ENCODE results near the gene CDH16.
"Not testable (repeated sequence)": the region's sequence is repeated elsewhere in the genome, so short reads cannot be mapped to it uniquely, and the experiment has no call there.

CDH16 gene, protein sequence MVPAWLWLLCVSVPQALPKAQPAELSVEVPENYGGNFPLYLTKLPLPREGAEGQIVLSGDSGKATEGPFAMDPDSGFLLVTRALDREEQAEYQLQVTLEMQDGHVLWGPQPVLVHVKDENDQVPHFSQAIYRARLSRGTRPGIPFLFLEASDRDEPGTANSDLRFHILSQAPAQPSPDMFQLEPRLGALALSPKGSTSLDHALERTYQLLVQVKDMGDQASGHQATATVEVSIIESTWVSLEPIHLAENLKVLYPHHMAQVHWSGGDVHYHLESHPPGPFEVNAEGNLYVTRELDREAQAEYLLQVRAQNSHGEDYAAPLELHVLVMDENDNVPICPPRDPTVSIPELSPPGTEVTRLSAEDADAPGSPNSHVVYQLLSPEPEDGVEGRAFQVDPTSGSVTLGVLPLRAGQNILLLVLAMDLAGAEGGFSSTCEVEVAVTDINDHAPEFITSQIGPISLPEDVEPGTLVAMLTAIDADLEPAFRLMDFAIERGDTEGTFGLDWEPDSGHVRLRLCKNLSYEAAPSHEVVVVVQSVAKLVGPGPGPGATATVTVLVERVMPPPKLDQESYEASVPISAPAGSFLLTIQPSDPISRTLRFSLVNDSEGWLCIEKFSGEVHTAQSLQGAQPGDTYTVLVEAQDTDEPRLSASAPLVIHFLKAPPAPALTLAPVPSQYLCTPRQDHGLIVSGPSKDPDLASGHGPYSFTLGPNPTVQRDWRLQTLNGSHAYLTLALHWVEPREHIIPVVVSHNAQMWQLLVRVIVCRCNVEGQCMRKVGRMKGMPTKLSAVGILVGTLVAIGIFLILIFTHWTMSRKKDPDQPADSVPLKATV

DNA sequence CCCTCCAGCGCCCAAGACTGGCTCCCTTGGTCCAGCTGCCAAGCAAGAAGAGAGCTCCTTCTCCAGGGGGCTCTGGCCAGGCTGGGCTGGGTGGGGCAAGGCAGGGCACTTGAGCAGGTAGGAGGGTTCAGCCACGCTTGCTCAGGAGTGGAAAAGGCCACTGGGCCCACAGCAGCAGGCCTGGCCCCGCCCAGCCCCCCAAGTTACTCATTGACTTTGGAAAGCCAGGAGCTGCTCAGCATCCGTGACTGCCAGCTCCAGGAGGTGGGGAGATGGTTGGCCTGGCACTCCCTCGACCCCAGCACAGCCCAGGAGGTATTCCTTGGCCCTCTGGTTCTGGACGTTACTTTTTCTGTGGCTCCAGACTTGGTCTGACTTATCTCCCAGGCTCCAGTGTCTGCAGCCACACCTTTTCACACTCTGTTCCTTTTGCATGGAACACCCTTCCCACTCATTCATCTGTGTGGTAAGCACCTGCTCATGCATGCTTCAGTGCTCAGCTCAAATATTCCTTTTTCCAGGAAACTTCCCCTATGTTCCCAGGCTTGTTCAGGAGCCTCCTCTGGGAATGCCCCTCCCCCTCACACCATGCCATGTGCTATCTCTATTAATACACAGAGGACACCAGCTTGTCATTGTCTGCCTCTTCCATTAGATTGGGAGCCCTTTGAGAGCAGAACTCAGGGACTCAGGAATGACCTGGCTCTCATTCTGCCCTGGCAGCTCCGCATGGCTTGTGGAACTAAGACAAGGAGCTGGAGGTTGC lies at the start of gene CDH16:
Gene CDH16, minus strand, starts transcription at position 83 of the 766 bp plus-strand sequence. CDS start 820 bp downstream, outside the sequence.
- DNase-seq, result no peak

DNA sequence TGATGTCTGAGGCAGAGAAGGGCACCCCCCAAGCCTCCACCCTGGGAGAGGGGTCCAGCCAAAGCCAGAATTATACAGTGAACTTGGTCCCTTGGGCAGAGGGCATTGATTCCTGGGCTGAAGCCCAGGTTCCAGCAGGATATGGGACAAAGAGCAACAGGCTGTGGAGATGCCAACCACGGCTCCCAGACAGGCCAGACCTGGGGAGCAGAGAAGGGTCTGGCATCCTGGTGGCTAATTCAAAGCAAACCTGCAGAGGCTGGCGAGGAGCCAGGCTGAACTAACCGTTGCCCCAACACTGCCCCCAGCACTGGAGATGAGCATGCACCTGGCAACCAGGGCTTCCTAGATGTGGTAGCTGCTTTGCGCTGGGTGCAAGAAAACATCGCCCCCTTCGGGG lies 45.4 kb upstream of the CDH16 start:
- DNase-seq, result no peak

DNA sequence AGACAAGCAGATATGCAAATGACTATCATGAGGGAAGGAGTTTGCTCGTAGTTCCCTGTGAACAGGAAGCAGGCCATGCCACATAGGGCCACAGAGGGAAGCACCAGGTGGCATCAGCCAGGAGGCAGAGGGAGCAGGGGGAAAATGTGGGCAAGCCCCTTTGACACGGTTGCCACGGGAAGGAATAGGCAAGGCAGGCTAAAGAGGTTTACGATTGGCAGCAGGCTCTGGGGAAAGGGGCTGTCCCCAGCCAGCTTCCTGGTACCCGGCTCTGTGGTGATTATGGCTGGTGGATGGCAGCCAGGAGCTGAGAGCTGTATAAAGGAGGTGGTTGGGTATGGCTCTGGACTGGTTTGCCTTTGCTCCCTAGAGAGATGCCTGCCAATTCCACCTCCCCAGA lies 43.2 kb upstream of the CDH16 start:
- no peak for DNase-seq

DNA sequence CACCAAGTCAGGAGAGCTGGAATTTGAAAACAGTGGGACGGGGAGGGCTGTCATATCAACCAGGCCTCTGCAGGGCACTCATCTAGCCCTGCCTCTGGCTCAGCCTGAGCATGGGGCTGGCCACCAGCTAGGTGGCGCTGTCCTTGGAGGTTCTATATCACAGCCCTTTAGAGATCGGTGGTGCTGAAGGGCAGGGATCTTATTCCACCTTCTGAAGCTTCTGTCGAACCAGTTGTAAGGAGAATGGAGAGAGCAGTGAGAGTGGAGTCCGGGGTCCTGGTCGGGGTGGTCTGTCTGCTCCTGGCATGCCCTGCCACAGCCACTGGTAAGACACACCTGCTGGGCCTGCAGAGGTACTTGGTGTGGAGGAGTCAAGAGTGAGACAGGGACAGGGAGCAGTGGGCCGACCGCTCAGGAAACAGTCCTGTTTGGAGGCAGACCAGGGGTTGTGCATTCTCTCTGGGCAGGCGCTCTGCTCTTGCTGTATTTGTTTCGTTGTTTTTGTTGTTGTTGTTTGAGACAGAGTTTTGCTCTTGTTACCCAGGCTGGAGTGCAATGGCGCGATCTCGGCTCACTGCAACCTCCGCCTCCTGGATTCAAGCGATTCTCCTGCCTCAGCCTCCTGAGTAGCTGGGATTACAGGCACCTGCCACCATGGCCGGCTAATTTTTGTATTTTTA lies 42.5 kb upstream of the CDH16 start, which contains the start of gene CES3:
Gene CES3, plus strand, starts transcription at position 202 of the 680 bp plus-strand sequence. Its CDS starts 42 bp downstream, at position 244.
- DNase-seq, result peak; percentile 60

DNA sequence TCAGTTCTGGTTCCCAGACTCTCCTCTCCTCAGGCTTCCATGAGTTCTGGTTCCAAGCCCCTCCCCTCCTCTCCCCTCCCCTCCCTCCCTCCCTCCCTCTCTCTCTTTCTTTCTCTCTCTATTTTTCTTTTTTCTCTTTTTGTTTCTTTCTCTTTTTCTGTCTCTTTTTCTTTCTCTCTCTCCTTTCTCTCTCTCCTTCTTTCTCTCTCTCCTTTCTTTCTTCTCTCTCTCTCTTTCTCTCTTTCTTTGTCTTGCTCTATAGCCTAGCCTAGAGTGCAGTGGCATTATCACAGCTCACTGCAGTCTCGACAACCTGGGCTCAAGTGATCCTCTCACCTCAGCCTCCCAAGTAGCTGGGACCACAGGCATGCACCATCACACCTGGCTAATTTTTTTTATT lies 41.6 kb upstream of the CDH16 start:
- no peak for DNase-seq

DNA sequence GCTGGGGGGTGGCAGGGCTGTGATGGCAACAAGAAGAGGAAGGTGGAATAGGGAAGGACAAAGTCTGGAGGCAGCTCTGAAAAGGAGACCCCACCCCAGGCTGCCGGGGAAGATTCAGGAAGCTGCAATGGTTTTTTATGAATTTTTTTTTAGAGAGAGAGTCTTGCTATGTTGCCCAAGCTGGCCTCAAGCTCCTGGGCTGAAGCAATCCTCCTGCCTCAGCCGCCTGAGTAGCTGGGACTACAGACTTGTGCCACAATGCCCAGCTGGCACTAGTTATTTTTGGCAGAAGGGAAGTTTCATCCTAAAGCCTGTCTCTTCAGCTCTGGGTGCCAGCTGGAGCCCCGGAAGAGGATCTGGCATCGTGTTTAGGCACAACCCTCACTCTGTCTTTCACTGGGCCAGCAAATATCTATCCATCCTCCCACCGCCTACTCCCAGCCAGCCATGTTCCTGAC lies 41.0 kb upstream of the CDH16 start:
- no peak for DNase-seq

DNA sequence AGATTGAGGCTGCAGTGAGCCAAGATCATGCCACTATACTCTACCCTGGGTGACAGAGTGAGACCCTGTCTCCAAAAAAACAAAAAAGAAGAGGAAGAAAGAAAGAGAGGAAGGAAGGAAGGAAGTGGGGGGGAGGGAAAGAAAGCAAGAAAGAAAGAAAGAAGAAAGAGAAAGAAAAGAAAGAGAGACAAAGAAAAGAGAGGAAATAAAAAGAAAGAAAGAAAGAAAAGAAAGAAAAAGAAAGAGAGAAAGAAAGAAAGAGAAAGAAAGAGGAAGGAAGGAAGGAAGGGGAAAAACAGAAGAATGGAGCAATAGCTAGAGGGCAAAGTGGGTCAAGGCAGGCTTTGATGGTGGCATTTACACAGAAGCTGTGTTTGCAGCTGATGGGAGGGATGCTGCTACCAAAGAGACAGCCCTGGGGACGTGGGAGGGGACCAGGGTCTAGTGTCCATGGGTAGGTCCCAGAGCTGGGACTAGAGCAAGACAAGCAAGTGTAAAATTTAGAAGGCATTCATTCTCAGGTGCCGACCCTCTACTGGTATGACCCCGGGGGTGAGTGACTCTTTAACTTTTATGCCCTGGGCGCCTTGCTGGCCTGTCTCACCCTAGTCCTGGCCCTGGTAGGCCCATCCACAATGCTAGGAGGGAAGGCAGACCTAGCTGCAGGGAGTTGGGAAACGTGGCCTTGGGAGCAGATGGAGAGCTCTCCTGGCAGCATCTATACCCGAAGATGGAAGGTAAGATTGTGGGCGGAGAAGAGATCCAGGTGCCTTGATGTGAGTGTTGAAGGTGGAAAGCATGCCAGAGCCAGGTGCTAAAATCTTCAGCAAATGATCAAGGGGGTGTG lies 40.4 kb upstream of the CDH16 start:
- DNase-seq, result no peak

DNA sequence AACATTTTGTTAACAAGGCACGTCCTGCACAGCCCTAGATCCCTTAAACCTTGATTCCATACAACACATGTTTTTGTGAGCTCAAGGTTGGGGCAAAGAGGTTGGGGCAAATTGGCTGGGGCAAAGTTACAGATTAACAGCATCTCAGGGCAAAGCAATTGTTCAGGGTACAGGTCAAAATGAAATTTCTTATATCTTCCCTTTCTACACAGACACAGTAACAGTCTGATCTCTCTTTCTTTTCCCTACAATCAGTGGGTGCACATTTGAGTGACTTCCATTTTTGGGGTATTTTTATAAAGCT lies 37.4 kb upstream of the CDH16 start:
- not testable (repeated sequence) for DNase-seq

DNA sequence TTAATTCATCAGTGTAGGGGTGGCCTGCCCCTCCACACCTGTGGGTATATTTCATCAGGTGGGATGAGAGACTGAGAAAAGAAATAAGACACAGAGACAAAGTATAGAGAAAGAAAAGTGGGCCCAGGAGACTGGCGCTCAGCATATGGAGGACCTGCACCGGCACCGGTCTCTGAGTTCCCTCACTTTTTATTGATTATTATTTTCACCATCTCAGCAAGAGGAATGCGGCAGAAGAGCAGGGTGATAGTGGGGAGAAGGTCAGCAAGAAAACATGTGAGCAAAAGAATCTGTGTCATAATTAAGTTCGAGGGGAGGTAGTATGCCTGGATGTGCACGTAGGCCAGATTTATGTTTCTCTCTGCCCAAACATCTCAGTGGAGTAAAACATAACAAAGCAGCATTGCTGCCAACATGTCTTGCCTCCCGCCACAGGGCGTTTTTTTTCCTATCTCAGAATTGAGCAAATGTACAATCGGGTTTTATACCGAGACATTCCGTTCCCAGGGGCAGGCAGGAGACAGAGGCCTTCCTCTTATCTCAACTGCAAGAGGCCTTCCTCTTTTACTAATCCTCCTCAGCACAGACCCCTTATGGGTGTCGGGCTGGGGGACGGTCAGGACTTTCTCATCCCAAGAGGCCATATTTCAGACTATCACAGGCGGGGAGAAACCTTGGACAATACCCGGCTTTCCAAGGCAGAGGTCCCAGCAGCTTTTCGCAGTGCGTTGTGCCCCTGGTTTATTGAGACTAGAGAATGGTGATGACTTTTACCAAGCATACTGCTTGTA lies 36.9 kb upstream of the CDH16 start:
- not testable (repeated sequence) for DNase-seq

DNA sequence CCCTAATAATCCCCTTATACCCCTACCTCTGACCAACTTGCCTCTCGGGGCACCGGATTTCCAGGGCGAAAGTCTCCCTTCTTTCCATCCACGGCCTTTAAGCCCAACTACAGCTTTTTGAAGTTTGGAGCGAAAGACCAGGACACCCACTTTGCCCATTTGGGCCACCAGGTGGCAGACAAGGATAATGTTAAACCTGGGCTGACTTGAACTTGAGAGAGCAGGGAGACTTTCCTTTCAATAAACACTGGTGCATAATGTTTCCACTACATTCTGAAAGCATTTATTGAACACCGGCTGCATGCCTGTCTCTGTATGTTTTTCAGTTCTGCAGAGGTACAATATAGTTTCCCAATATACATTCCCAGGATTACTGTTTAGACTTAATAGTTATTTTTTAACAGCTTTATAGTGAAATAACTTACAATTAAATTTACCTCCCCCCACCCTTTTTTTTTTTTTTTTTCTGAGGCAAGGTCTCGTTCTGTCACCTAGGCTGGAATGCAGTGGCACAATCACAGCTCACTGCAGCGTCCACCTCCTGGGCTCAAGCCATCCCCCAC lies 35.5 kb upstream of the CDH16 start:
- peak; percentile 72 for DNase-seq

DNA sequence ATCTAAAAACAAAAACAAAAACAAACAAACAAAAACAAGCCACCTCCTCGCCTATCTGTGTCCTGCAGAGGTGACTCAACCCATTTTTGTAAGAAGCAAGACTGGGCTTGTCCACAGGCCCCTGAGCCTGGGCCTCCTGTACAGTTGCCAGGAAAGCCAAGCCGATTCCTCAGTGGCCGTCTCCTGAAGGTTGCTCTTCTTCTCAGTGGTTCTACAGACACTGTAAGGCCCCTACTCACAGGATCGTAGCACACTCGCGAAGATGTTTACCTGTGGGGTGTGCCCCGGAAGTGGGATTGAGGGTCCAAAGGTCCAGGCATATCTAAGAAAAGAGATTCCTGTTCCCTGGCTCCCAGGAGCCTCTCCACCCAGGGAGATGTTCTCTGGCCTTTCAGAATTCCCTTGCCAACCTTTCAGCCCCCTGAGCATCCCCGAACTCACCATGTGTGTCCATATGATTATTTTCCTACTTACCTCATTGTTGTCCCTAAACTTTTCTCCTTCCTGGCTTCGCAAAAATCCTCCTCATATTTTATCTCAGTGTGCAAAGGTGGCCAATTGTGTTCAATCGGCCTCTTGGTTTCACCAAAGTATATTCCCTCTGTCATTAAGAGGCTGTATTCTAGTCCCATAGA lies 34.9 kb upstream of the CDH16 start:
- DNase-seq, result no peak

DNA sequence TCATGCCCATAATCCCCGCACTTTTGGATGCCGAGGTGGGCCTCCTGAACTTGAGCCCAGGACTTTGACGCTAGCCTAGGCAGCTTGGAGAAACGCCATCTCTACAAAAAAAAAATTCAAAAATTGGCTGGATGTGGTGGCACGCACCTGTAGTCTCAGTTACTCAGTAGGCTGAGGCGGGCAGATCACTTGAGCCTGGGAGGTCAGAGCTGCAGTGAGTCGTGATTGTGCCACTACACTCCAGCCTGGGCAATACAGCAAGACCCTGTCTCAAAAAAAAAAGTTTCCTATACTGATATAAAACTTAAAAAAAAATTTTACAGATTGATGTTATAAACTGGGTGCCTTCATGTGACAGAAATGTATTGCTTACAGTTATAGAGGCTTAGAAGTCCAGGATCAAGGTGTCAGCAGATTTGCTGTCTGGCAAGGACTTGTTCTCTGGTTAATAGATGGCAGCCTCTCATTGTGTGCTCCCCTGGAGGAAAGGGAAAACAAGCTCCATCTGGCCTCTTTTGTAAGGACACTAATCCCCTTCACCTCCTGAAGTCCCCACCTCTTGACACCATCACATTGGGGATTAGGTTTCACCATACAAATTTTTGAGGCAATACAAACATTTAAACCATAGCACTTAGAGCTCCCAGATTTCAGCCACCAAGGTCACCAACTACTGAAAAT lies 33.9 kb upstream of the CDH16 start:
- no peak for DNase-seq

DNA sequence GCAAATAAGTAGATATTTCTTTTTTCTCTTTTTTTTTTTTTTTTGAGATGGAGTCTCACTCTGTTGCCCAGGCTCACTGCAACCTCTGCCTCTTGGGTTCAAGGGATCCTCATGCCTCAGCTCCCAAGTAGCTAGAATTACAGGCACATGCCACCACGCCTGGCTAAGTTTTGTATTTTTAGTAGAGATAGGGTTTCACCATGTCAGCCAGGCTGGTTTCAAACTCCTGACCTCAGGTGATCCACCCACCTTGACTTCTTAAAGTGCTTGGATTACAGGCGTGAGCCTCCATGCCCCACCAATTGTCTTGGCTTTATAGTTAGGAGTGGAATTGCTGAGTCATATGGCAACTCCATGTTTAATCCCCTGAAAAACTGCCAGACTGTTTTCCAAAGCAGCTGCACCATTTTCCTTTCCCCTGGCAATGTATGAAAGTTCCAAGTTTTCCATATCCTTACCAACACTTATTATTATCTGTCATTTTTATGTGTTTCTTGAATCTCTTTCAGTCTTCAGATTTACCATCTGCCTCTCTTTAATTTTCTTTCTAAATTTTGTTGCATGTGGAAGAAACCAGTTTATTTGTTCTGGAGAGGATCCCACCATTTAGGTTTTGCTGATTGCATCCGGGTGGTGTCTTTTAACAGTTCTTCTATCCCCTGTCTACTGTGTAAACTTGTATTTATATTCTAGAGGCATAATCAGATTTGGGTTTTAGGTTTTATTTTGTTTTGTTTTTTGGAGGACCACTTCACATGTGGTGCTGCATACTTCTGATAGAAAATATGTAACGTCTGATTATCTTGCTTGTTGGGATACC lies 32.5 kb upstream of the CDH16 start:
- no peak for DNase-seq

DNA sequence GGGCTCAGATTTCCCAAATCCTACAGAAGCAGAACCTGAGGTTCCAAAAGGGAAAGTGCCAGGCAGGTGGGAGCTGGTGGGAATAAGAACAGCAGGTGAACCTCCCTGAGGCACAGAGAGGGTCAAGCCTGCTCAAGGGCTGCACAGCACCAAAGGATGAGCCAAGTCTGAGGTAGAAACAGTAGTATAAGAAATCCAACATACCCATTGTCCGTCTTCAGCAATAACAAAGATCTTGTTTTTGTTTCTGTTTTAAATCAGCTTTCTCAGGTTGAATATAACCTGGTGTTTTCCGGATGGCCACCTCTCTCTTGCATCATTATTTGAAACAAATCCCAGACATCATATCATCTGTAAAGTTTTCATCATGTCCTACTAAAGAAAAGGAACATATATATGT lies 31.8 kb upstream of the CDH16 start:
- no peak for DNase-seq

DNA sequence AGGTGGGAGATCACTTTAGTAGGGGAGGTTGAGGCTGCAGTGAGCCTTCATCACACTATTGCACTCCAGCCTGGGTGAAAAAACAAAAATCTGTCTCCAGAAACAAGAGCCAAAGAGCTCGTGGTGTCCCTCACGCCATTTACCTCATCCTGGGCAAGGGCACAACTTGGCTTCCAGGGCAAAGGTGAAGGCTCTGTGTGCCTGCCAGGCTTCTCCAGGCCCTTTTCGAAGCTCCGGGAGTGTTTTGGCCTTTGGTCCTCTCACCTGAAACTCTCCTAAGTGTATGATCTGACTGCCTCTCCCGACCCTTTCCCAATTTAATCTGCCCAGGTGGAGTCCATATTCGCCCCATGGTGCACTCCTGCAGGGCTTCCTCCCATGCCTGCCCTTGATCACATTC lies 30.8 kb upstream of the CDH16 start:
- DNase-seq, result no peak

DNA sequence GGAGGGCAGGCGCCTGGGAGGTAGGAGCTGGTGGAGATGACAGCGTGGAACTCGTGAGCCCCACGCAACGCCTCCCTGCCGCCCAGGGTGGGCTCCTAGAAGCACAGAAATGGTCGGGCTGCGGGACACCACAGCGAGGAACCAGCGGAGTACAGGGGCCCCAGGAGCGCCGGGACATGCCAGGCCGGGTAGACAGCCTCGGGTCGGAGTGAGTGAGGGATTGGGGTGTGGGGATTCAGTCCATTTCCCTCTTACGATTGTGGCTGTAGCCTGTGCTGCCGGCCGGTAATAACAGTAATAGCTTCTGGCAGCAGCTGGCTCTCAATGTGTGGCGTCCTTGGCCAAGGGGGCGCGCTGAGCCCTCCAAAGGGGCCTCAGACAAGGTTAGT lies 30.1 kb upstream of the CDH16 start:
- no peak for DNase-seq

DNA sequence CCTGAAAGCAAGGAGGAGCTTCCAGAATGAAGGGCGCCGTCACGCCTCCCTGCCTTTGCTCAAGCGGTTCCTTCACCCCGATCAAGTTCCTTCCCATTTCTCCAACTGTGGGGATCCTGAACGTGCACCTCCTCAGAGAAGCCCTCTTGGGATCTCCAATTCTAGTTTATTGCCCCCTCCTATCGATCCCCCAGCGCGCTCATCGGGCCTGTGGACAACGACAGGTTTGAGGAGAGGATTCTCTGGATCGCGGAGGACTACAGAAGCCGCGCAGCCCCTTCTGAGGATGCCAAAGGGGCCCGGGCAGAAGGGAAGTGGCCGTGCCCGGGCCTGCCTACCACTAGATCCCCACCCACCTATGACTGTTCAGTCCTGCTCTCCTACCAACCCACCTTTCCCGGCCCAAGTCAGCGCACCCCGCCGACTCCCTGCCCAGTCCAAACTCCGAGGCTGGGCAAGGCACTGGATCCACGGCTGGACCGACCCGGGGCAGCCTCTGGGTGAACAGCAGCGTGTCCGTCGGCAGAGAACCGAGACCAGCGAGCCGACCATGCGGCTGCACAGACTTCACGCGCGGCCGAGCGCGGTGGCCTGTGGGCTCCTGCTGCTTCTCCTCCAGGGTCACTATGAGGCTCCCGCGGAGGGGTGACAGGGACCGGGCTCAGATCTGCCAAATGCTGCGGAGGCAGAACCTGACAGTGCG lies 29.6 kb upstream of the CDH16 start:
- DNase-seq, result no peak
